ENCODE measurements around the gene CHFR.
"Not testable (repeated sequence)": the region's sequence is repeated elsewhere in the genome, so short reads cannot be mapped to it uniquely, and the experiment has no call there.

CHFR gene

GRCh38 chr12:132842449-132843045, 44.9 kb downstream of the CHFR start:
- no peak overlapping the region for H3K27ac ChIP-seq

GRCh38 chr12:132841151-132841550, 46.3 kb downstream of the CHFR start:
- no peak overlapping the region for H3K27ac ChIP-seq
- no peak for DNase-seq (ENCODE audit: low read depth, low spot score)

More at GRCh38 chr12:132842449-132843045, 44.9 kb downstream of the CHFR start:
- DNase-seq (ENCODE audit: low read depth, low spot score): no peak

DNA sequence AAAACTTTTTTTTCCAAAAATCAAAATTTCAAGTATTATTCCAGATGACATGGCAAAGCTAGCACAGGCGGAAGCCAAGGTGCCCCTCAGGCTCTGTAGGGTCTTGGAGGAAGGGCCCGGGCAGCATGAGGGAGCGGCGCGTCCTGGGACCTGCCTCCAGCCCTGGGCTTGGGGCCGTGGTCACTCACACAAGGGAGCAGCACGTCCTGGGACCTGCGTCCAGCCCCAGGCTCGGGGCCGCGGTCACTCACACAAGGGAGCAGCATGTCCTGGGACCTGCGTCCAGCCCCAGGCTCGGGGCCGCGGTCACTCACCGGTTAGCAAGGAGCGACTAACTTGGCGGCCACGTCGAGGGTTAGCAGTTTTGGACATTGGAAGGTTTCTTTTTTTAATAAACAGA, 46.9 kb downstream of the CHFR start:
- DNase-seq (ENCODE audit: low read depth, low spot score): no peak

DNA sequence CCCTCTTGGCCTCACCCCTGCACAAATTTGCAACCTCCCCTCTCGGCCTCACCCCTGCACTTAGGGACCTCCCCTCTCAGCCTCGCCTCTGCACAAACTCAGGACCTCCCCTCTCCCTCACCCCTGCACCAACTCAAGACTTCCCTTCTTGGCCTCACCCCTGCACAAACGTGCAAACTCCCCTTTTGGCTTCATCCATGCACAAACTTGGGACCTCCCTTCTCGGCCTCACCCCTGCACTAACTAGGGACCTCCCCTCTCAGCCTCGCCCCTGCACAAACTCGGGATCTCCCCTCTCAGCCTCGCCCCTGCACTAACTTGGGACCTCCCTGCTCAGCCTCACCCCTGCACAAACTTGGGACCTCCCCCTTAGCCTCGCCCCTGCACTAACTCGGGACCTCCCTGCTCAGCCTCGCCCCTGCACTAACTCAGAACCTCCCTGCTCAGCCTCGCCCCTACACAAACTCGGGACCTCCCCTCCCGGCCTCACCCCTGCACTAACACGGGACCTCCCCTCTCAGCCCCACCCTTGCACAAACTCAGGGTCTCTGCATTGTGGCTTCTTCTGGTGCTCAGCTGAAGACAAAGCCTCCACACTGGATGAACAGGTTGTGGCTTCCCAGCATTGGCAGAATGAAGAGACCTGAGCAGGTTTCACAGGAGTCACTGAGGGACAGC, 47.7 kb downstream of the CHFR start:
- DNase-seq (ENCODE audit: low read depth, low spot score): no peak
- no peak overlapping the region for H3K27ac ChIP-seq

More for the DNA sequence above, 46.9 kb downstream of the CHFR start:
- H3K27ac ChIP-seq: no peak overlapping the region

GRCh38 chr12:132838410-132839080, 48.9 kb downstream of the CHFR start:
- no peak for DNase-seq (ENCODE audit: low read depth, low spot score)

DNA sequence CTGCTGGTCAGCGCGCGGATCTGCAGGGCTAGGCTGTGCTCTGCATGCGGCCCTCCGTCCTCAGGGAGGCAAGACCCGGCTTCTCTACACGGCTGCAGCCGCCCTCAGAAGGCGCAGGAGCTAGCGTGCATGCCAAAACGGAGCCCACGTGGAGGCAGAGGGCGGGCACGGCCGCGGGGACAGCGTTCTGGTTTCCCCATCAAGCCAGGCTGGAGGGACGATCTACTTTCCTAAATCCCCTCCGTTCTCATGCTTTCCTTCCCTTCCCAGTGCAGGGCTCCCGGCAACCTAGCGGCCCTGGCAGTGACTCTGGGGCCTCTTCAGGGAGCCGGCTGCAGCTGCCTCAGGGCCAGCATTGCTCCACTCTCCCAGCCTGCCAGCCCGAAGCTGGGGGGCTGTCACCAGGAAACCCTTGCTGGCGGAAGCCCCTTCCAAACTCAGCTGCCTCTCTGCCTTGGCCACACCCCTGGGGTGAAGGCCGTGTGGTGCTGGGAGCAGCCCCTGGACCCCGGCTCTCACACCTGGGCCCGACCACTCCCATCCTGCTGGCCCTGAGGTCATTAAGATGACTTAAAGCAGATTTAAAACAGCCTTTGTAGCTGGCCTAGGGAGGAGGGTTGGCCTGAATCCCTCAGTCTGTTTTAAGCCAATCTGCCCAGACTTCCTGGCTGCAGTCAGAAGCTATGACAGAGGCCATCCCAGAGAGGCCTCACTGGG, 49.6 kb downstream of the CHFR start:
- H3K27ac ChIP-seq: no peak overlapping the region

More at GRCh38 chr12:132838410-132839080, 48.9 kb downstream of the CHFR start:
- no peak overlapping the region for H3K27ac ChIP-seq

DNA sequence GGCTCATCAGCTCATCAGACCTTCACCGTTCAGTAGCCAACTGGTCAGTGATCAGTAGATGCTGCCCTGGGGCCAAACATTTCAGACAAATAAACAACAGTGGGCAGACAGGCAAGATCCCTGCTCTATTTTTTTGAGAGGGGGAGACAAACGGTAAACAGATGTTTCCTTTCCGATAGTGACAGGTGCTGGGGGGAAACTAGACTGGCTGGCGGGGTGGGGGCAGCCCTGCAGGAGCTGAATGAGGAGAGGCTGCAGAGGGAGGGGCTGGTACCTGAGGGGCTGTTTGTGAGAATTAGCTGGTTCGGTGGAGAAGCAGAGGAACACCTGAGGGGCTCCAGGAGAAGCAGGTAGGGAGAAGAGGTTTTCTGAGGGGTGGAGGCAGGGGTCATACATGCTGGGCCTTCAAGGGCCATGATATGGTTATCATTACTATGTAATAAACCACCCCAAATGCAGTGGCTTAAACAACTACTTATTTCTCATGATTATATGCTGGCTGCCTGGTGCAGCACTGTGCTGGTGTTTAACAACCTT, 50.5 kb downstream of the CHFR start:
- no peak for DNase-seq (ENCODE audit: low read depth, low spot score)
- H3K27ac ChIP-seq: no peak overlapping the region

More for the DNA sequence above, 49.6 kb downstream of the CHFR start:
- no peak for DNase-seq (ENCODE audit: low read depth, low spot score)

GRCh38 chr12:132836230-132836629, 51.2 kb downstream of the CHFR start:
- not testable (repeated sequence) for H3K27ac ChIP-seq; DNase-seq (ENCODE audit: low read depth, low spot score)

GRCh38 chr12:132835076-132836025, 52.1 kb downstream of the CHFR start:
- H3K27ac ChIP-seq: no peak overlapping the region
- no peak for DNase-seq (ENCODE audit: low read depth, low spot score)

GRCh38 chr12:132834181-132834711, 53.2 kb downstream of the CHFR start:
- H3K27ac ChIP-seq: no peak overlapping the region
- DNase-seq (ENCODE audit: low read depth, low spot score): no peak

DNA sequence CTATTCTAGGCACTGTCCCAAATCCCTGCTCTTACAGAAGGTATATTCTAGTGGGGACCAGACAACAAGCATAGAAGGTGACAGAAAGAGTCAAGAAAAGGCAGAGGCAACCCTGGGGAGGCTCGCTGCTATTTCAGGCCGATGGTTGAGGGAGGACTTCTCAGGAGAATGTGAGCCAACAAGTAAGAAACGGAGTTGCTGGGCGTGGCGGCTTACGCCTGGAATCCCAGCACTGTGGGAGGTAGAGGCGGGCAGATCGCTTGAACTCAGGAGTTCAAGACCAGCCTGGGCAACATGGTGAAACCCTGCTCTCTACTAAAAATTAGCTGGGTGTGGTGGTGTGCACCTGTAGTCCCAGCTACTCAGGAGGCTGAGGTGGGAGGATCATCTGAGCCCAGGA, 54.1 kb downstream of the CHFR start:
- DNase-seq (ENCODE audit: low read depth, low spot score): no peak
- no peak overlapping the region for H3K27ac ChIP-seq

- no peak overlapping the region for H3K27ac ChIP-seq
- DNase-seq (ENCODE audit: low read depth, low spot score): no peak
Measured at GRCh38 chr12:132831771-132832170, 55.6 kb downstream of the CHFR start.

DNA sequence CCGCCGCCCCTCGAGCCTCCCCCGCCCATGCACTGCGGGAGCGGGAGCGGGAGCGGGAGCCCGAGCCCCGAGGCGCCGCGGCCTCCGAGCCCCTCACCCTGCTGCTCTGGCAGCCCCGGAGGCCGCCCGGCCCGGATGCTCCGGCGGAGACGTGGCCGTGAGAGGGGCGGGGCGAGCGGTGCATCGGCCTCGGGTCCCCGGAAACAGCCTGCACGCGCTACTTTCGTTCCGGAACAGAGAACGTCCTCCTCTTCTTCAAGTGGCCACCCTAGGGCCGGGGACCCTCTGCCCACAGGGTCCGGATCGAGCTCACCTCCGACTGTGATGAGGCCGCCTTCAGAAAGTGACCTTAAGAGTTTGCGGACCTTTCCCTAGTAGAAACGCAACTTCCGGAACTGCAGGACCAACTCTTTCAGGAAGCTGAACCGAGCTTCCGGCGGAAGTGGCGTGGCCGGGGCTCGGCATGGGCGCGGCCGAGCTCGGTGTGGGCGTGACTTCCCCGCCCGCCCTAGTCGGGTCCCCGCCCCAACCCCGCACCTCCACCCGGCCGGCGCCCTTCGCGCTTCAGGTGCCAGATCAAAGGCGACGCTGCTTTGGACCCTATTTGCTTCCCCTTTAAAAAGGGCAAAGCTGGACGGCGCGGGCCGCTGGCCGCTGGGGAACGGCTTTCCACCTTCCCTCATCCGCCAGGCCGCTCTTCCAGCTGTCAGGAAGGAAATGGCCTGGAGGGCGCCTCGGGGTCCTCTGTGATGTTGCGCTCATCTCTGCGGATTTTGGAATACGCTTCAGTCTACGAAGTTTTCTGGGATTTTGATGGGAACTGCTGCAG, 58.5 kb downstream of the CHFR start, which contains the start of gene GOLGA3:
Gene GOLGA3, minus strand, starts transcription at position 164 of the 829 bp plus-strand sequence. CDS start 6,741 bp downstream, outside the sequence.
- H3K27ac ChIP-seq: peak within 1 kb of the TSS; percentile 93
- peak; percentile 79 for DNase-seq (ENCODE audit: low read depth, low spot score)

DNA sequence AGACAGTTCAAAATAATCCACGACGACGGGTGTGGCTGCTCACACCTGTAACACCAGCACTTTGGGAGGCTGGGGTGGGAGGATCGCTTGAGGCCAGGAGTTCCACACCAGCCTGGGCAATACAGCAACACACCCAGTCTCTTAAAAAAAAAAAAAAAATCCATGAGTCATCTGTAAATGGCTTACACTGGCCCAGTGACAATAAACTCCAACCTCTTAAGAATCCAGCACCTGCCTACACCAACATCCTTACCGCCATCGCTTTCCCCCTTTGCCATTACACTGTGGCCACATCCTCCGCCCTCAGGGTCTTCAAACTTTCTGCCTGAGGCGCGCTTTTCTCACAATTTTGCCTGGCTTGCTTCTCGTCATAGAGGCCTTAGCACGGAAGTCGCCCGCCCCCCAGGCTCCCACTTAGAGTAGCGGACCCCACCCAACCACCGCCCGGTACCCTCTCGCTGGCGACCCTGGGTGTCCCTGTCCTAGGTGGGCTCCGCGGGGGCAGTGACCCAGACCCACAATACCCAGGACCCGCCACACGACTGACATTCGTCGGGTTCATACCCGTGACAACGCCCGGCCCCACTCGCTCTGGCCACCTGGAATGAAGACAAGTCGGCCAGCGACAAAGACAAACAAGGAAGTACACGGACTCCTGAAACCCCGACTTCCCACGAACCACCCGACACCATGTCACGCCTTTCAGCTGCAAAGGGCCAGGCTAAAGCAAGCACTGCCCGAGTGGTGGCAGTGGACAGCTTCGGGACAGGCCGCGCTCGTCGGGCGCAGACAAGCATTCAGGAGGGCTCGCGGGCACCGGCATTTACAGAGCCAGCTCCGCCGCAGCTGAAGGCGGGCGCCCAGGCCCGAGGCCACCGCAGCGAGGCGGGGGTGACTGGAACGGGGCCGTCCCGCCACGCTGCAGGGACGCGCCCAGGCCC, 59.4 kb downstream of the CHFR start:
- DNase-seq (ENCODE audit: low read depth, low spot score): peak; percentile 40
- peak overlapping the region; percentile 93 for H3K27ac ChIP-seq

DNA sequence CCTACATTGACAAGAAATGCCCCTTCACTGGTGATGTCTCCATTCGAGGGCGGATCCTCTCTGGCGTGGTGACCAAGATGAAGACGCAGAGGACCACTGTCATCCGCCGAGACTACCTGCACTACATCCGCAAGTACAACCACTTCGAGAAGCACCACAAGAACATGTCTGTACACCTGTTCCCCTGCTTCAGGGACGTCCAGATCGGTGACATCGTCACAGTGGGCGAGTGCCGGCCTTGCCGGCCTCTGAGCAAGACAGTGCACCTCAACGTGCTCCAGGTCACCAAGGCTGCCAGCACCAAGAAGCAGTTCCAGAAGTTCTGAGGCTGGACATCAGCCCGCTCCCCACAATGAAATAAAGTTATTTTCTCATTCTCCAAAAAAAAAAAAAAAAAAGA, 61.5 kb downstream of the CHFR start:
- no peak overlapping the region for H3K27ac ChIP-seq
- no peak for DNase-seq (ENCODE audit: low read depth, low spot score)

DNA sequence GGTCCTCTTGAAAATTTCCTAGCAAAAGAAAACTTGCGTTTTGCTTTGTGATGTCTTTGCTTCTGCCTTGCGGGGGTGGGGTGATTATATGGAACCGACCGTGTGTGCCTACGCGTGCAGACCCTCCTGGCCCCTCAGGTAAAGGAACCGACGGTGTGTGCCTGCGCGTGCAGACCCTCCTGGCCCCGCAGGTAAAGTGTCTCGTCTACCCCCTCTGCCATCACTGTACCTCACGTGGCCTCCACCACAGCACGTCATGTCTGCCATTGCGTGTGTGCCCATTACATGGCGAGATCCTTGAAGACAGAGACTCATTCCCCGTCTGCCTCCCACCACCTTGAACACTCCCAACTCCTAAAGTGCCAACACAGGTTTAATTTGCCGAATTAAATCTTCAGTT, 62.3 kb downstream of the CHFR start:
- no peak for DNase-seq (ENCODE audit: low read depth, low spot score)
- peak overlapping the region; percentile 35 for H3K27ac ChIP-seq

DNA sequence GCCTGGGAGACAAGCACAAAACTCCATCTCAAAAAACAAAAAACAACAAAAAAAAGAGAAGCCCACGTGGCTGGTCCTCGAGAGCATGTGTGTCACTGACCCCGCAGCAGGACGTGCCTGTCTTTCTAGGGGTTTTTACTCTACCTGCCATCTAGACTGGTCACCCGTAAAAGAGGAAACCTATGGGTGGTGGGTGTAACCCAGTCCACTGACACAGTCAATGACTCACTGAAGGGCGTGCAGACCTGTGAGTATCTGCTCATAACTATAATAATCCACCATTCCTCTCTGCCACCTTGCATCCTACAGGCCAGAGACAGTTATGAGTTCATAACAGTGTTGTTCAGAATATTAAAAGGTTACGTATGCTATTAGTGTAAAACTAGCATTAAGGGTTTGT, 63.4 kb downstream of the CHFR start:
- DNase-seq (ENCODE audit: low read depth, low spot score): peak; percentile 41
- H3K27ac ChIP-seq: peak overlapping the region; percentile 35

Data from epithelial cell of prostate (primary cell).